ENCODE results near the gene SLC12A2.

- TF ChIP-seq TAF1 (IDR thresholded peaks at IDR 0.05; ENCODE audit: borderline replicate concordance, low read depth, low read length) (no peak), POLR2A (IDR thresholded peaks at IDR 0.05; ENCODE audit: low read depth, low read length) (no peak), POLR2AphosphoS5 (IDR thresholded peaks at IDR 0.05; ENCODE audit: low read depth, low read length) (no peak)
Measured at GRCh38 chr5:128228008-128228407, 144.4 kb downstream of the SLC12A2 start.
